Ovary (tissue), 3 donors: ENCODE data around the gene RYR2.

Source experiments
- EP300 ChIP-seq: sonication (generic); formaldehyde crosslinking; IDR thresholded peaks from one replicate; pipeline ENCODE4 v1.6.1; 2017; ENCODE audit warnings: antibody characterized with exemption
- TF ChIP-seq, protein P1 (sequence below), 3 donors: fragments of 450-650 bp in 2 of 3; fragments of 200-600 bp in 1 of 3; IDR thresholded peaks; one replicate each; pipeline versions ENCODE4 v1.5.1 to v1.8.0; 2016 to 2022; ENCODE audit warnings: antibody characterized with exemption in 3 of 3, mild to moderate bottlenecking in 1 of 3
- donor health status: DM: no; HTN: no; CAD: no.

GRCh38 chr1:237670302-237670701, 628.3 kb downstream of the RYR2 start:
- TF ChIP-seq, protein P1, sequence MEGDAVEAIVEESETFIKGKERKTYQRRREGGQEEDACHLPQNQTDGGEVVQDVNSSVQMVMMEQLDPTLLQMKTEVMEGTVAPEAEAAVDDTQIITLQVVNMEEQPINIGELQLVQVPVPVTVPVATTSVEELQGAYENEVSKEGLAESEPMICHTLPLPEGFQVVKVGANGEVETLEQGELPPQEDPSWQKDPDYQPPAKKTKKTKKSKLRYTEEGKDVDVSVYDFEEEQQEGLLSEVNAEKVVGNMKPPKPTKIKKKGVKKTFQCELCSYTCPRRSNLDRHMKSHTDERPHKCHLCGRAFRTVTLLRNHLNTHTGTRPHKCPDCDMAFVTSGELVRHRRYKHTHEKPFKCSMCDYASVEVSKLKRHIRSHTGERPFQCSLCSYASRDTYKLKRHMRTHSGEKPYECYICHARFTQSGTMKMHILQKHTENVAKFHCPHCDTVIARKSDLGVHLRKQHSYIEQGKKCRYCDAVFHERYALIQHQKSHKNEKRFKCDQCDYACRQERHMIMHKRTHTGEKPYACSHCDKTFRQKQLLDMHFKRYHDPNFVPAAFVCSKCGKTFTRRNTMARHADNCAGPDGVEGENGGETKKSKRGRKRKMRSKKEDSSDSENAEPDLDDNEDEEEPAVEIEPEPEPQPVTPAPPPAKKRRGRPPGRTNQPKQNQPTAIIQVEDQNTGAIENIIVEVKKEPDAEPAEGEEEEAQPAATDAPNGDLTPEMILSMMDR (IDR thresholded peaks at IDR 0.05), result no peak
- no peak for TF ChIP-seq EP300
